H9 (cell line): ENCODE results near the gene NXPH1. TPM values are rescaled to one million over a fixed set of nuclear protein-coding genes. Genes with fewer than 3 reads are reported as not detected.

Experiments
- DNase-seq: peaks from one replicate; pipeline ENCODE4 v3.0.0-alpha.2; 2017
- H2AFZ ChIP-seq: one replicate; pipeline ENCODE4 v1.6.1; 2013; ENCODE audit warnings: mild to moderate bottlenecking, low read length, control low read depth, moderate library complexity
- H2AK5ac ChIP-seq: 2 replicates; pipeline ENCODE4 v1.6.1; 2013; ENCODE audit warnings: low read length, control low read depth, mixed read lengths; ENCODE audit not compliant: insufficient read length
- H2BK120ac ChIP-seq: one replicate; pipeline ENCODE4 v1.6.1; 2013; ENCODE audit warnings: low read depth, mild to moderate bottlenecking, low read length, control low read depth, inconsistent platforms; ENCODE audit not compliant: poor library complexity, severe bottlenecking
- H2BK12ac ChIP-seq: 2 replicates; pipeline ENCODE4 v1.6.1; 2013; ENCODE audit warnings: low read length, control low read depth, mixed read lengths, low read depth; ENCODE audit not compliant: insufficient read length
- H2BK15ac ChIP-seq: 2 replicates; pipeline ENCODE4 v1.6.1; 2013; ENCODE audit warnings: low read depth, low read length, control low read depth
- H2BK20ac ChIP-seq: one replicate; pipeline ENCODE4 v1.6.1; 2013; ENCODE audit warnings: low read depth, mild to moderate bottlenecking, low read length, control low read depth, inconsistent platforms; ENCODE audit not compliant: poor library complexity, severe bottlenecking
- H2BK5ac ChIP-seq: 2 replicates; pipeline ENCODE4 v1.6.1; 2013; ENCODE audit warnings: low read length, control low read depth, mixed read lengths; ENCODE audit not compliant: insufficient read length
- H3K14ac ChIP-seq: 2 replicates; pipeline ENCODE4 v1.6.1; 2013; ENCODE audit warnings: low read length, control low read depth; ENCODE audit not compliant: insufficient read depth
- H3K18ac ChIP-seq: 2 replicates; pipeline ENCODE4 v1.6.1; 2013; ENCODE audit warnings: low read depth, mild to moderate bottlenecking, mixed read lengths, low read length, control low read depth; ENCODE audit not compliant: insufficient read length
- H3K23ac ChIP-seq: 2 replicates; pipeline ENCODE4 v1.6.1; 2013; ENCODE audit warnings: low read length, control low read depth, mixed read lengths, low read depth; ENCODE audit not compliant: insufficient read length
- H3K23me2 ChIP-seq: 2 replicates; pipeline ENCODE4 v1.6.1; 2013; ENCODE audit warnings: low read depth, mild to moderate bottlenecking, mixed read lengths, low read length, control low read depth; ENCODE audit not compliant: insufficient read length, poor library complexity, severe bottlenecking
- H3K27ac ChIP-seq: 2 replicates; pipeline ENCODE4 v1.5.1; 2013; ENCODE audit warnings: low read length, control low read depth, mixed read lengths, low read depth; ENCODE audit not compliant: insufficient read length
- H3K27me3 ChIP-seq: 2 replicates; pipeline ENCODE4 v1.6.1; 2013; ENCODE audit warnings: low read length, control low read depth, inconsistent platforms; ENCODE audit not compliant: insufficient read depth
- H3K4ac ChIP-seq: 2 replicates; pipeline ENCODE4 v1.6.1; 2013; ENCODE audit warnings: low read depth, mild to moderate bottlenecking, control low read depth, inconsistent platforms, low read length, moderate library complexity
- H3K4me1 ChIP-seq: 2 replicates; pipeline ENCODE4 v1.6.1; 2013; ENCODE audit warnings: low read length, control low read depth, inconsistent platforms; ENCODE audit not compliant: insufficient read depth
- H3K4me2 ChIP-seq: 2 replicates; pipeline ENCODE4 v1.6.1; 2013; ENCODE audit warnings: low read length, control low read depth, mixed read lengths; ENCODE audit not compliant: insufficient read length, insufficient read depth
- H3K56ac ChIP-seq: 2 replicates; pipeline ENCODE4 v1.6.1; 2013; ENCODE audit warnings: low read depth, mild to moderate bottlenecking, mixed read lengths, low read length, control low read depth; ENCODE audit not compliant: insufficient read length
- H3K79me1 ChIP-seq: 2 replicates; pipeline ENCODE4 v1.6.1; 2013; ENCODE audit warnings: low read depth, mild to moderate bottlenecking, moderate library complexity, low read length, control low read depth, inconsistent platforms; ENCODE audit not compliant: insufficient read depth, poor library complexity, severe bottlenecking
- H3K79me2 ChIP-seq: 2 replicates; pipeline ENCODE4 v1.6.1; 2013; ENCODE audit warnings: low read length, control low read depth, inconsistent platforms; ENCODE audit not compliant: insufficient read depth
- H3K9ac ChIP-seq: 2 replicates; pipeline ENCODE4 v1.6.1; 2013; ENCODE audit warnings: low read length, control low read depth, mixed read lengths; ENCODE audit not compliant: insufficient read length; ENCODE audit errors: extremely low read depth
- H3K9me3 ChIP-seq: one replicate; pipeline ENCODE4 v1.6.1; 2013; ENCODE audit warnings: low read depth, low read length, inconsistent platforms; ENCODE audit not compliant: control insufficient read depth
- H3T11ph ChIP-seq: one replicate; pipeline ENCODE4 v1.6.1; 2013; ENCODE audit warnings: mild to moderate bottlenecking, low read length, control low read depth, inconsistent platforms
- H4K20me1 ChIP-seq: one replicate; pipeline ENCODE4 v1.6.1; 2013; ENCODE audit not compliant: control insufficient read depth, insufficient read length, insufficient read depth
- H4K5ac ChIP-seq: 2 replicates; pipeline ENCODE4 v1.6.1; 2013; ENCODE audit warnings: low read depth, mild to moderate bottlenecking, mixed read lengths, low read length, control low read depth; ENCODE audit not compliant: insufficient read length
- H4K8ac ChIP-seq: replicated peaks from 2 replicates; pipeline ENCODE4 v1.6.1; 2013; ENCODE audit warnings: low read length, control low read depth, mixed read lengths, low read depth; ENCODE audit not compliant: insufficient read length
- H4K91ac ChIP-seq: 2 replicates; pipeline ENCODE4 v1.6.1; 2013; ENCODE audit warnings: low read depth, mild to moderate bottlenecking, moderate library complexity, mixed read lengths, low read length, control low read depth; ENCODE audit not compliant: insufficient read length
- H3K27ac Mint-ChIP-seq, 3 experiments: 2 replicates in 2 of 3; 3 replicates in 1 of 3; pipeline ENCODE4 v1.8.0; 2020 to 2021; ENCODE audit warnings: mixed read lengths in 3 of 3, mild to moderate bottlenecking in 1 of 3, moderate library complexity in 1 of 3
- H3K27me3 Mint-ChIP-seq: 2 replicates; pipeline ENCODE4 v1.8.0; 2021; ENCODE audit warnings: low read depth, mild to moderate bottlenecking, moderate library complexity, mixed read lengths
- H3K36me3 Mint-ChIP-seq, 3 experiments: 2 replicates in 2 of 3; 3 replicates in 1 of 3; pipeline ENCODE4 v1.8.0; 2020 to 2021; ENCODE audit warnings: low read depth in 3 of 3, mixed read lengths in 3 of 3; ENCODE audit not compliant: insufficient read depth in 1 of 3
- H3K4me1 Mint-ChIP-seq, 2 experiments: 2 replicates each; pipeline ENCODE4 v1.8.0; 2020; ENCODE audit warnings: mixed read lengths in 2 of 2
- H3K4me3 Mint-ChIP-seq, 2 experiments: 2 replicates in 1 of 2; 3 replicates in 1 of 2; pipeline ENCODE4 v1.8.0; 2020 to 2021; ENCODE audit warnings: mild to moderate bottlenecking in 2 of 2, mixed read lengths in 2 of 2, moderate library complexity in 1 of 2
- H3K9me3 Mint-ChIP-seq, 2 experiments: 2 replicates in 1 of 2; 3 replicates in 1 of 2; pipeline ENCODE4 v1.8.0; 2020; ENCODE audit warnings: mild to moderate bottlenecking in 2 of 2, mixed read lengths in 2 of 2, moderate library complexity in 1 of 2
- CTCF ChIP-seq: fragments of 200-600 bp; sonication (generic); conservative IDR thresholded peaks from 3 replicates; pipeline ENCODE4 v1.8.0; 2021; ENCODE audit warnings: antibody characterized with exemption, mild to moderate bottlenecking
- WGBS: extraction: QIAGEN DNeasy Blood & Tissue Kit; methylation state at CpG from one replicate; pipeline ENCODE4 v1.1.7; 2013; ENCODE audit warnings: missing lambda C conversion rate, low lambda C conversion rate, mixed read lengths; ENCODE audit not compliant: insufficient read length; ENCODE audit errors: extremely low coverage; 5-methylcytosine and 5-hydroxymethylcytosine counted together
- total RNA-seq: library from RNA; stranded (reverse); gene quantifications from 2 replicates; pipeline ENCODE4 v1.2.1, GENCODE V29; 2021

NXPH1 gene
- total RNA-seq, 1 experiment from 2014 or later, result 0.15 TPM

GRCh38 chr7:8618441-8619070 lies 185.1 kb downstream of the NXPH1 start:
- H2BK5ac ChIP-seq, result no peak overlapping the region
- no peaks in the 10 kb centered on the region for H3K79me1 ChIP-seq
- no peak overlapping the region for H2BK15ac ChIP-seq
- no peak overlapping the region for H3K4me2 ChIP-seq
- Mint-ChIP-seq H3K4me3 (no peak overlapping the region), H3K36me3 (peaks cover 0 to 4% (median 1%) of the 10 kb centered on the region in 3 experiments; a peak in 2 of 7 replicates), H3K27ac (peak overlapping the region; percentile 86 to 98 (median 97); a peak in 6 of 7 replicates), H3K4me1 (peaks cover 33 to 35% of the 10 kb centered on the region in 2 experiments), H3K27me3 (no peaks in the 10 kb centered on the region), H3K9me3 (no peaks in the 10 kb centered on the region)
- no peaks in the 10 kb centered on the region for H3K79me2 ChIP-seq
- no peak for DNase-seq
- no peak overlapping the region for H4K91ac ChIP-seq
- no peak for TF ChIP-seq CTCF
- no peak overlapping the region for H3K23ac ChIP-seq
- H4K8ac ChIP-seq, result no peak overlapping the region
- H2AFZ ChIP-seq, result no peak overlapping the region
- no peak overlapping the region for H2BK120ac ChIP-seq
- H4K5ac ChIP-seq, result no peak overlapping the region
- no peak overlapping the region for H3K14ac ChIP-seq
- peak overlapping the region; percentile 78 for H3K27ac ChIP-seq
- no peak overlapping the region for H3K56ac ChIP-seq
- WGBS, result no CpG with 5 or more reads among the region's 1 CpG
- no peak overlapping the region for H2AK5ac ChIP-seq
- no peaks in the 10 kb centered on the region for H3K27me3 ChIP-seq
- no peak overlapping the region for H3T11ph ChIP-seq
- no peak overlapping the region for H2BK20ac ChIP-seq
- H3K4me1 ChIP-seq, result peaks cover 2% of the 10 kb centered on the region; the same call in 1 of the 2 replicates
- no peaks in the 10 kb centered on the region for H3K23me2 ChIP-seq
- no peak overlapping the region for H3K18ac ChIP-seq
- no peak overlapping the region for H2BK12ac ChIP-seq
- H3K9ac ChIP-seq, result no peak overlapping the region
- no peaks in the 10 kb centered on the region for H4K20me1 ChIP-seq
- H3K9me3 ChIP-seq, result no peaks in the 10 kb centered on the region
- no peak overlapping the region for H3K4ac ChIP-seq
